Activated B cell treated with CpG ODN at 0.5 μM for 24 hours (primary cell): ENCODE data around the gene CDK8. TPM values are rescaled to one million over a fixed set of nuclear protein-coding genes. Genes with fewer than 3 reads are reported as not detected.

Experiments used
- ATAC-seq: fragments of 200-7000 bp; cut with Tn5 transposase; one replicate; pipeline ENCODE4 v1.10.0; 2021; ENCODE audit warnings: low read depth, mild to moderate bottlenecking, moderate library complexity
- CTCF ChIA-PET: fragments of 350-600 bp; sonication (Branson Sonifier 250); formaldehyde crosslinking; loops from one replicate; lab custom pipeline; 2021; ENCODE audit warnings: antibody characterized with exemption; lab: Charles Lee
- POLR2A ChIA-PET: fragments of 350-600 bp; sonication (Branson Sonifier 250); formaldehyde crosslinking; loops from one replicate; lab custom pipeline; 2021; ENCODE audit warnings: antibody characterized with exemption; lab: Charles Lee
- DNase-seq: peaks from one replicate; pipeline ENCODE4 v3.0.0; 2022
- H3K27ac Mint-ChIP-seq: one replicate; pipeline ENCODE4 v1.8.0; 2020; ENCODE audit warnings: mixed read lengths
- H3K27me3 Mint-ChIP-seq: one replicate; pipeline ENCODE4 v1.8.0; 2021; ENCODE audit warnings: mixed read lengths
- H3K36me3 Mint-ChIP-seq: one replicate; pipeline ENCODE4 v1.8.0; 2021; ENCODE audit warnings: low read depth, mixed read lengths
- H3K4me1 Mint-ChIP-seq: one replicate; pipeline ENCODE4 v1.8.0; 2021; ENCODE audit warnings: mixed read lengths
- H3K4me3 Mint-ChIP-seq: one replicate; pipeline ENCODE4 v1.8.0; 2020; ENCODE audit warnings: mild to moderate bottlenecking, mixed read lengths
- H3K9me3 Mint-ChIP-seq: one replicate; pipeline ENCODE4 v1.8.0; 2020; ENCODE audit warnings: mixed read lengths
- CTCF ChIP-seq: fragments of 200-600 bp; IDR thresholded peaks from one replicate; pipeline ENCODE4 v1.8.0; 2022; ENCODE audit warnings: antibody characterized with exemption, mild to moderate bottlenecking
- intact Hi-C: fragments of 100-400 bp; cut with micrococcal nuclease; formaldehyde crosslinking; loops from one replicate; pipeline ENCODE4 v1.15.1; 2024
- total RNA-seq: library from RNA; stranded (reverse); gene quantifications from 2 replicates; pipeline ENCODE4 v1.2.3, GENCODE V29; 2022

The CDK8 gene
- total RNA-seq, 1 donor from 2014 or later: 12.8 TPM

- no peak for ATAC-seq
- H3K4me3 Mint-ChIP-seq: no peak overlapping the region
- no peak overlapping the region for H3K27ac Mint-ChIP-seq
- H3K4me1 Mint-ChIP-seq: no peaks in the 10 kb centered on the region
- H3K9me3 Mint-ChIP-seq: no peaks in the 10 kb centered on the region
- no peak for TF ChIP-seq CTCF
- intact Hi-C loops: no loop called here
- DNase-seq: no peak
- H3K27me3 Mint-ChIP-seq: no peaks in the 10 kb centered on the region
- POLR2A ChIA-PET: interaction anchor here (0.6 kb wide), 2 partner anchors 98 to 1639 kb away, joined by 3 to 4 read pairs; no protein-coding TSS in a partner anchor
- peaks cover 49% of the 10 kb centered on the region for H3K36me3 Mint-ChIP-seq
- CTCF ChIA-PET: no interaction called here
These were observed 152.9 kb downstream of the CDK8 start for GRCh38 chr13:26406791-26407190.

- Mint-ChIP-seq H3K4me3 (no peak overlapping the region), H3K27me3 (no peaks in the 10 kb centered on the region), H3K9me3 (peaks cover 6% of the 10 kb centered on the region), H3K27ac (no peak overlapping the region), H3K4me1 (no peaks in the 10 kb centered on the region), H3K36me3 (peaks cover 14% of the 10 kb centered on the region)
- DNase-seq (no peak), ATAC-seq (no peak)
- intact Hi-C loops: no loop called here
- POLR2A ChIA-PET: no interaction called here
- no peak for TF ChIP-seq CTCF
- CTCF ChIA-PET: no interaction called here
These were observed 157.3 kb downstream of the CDK8 start for GRCh38 chr13:26411206-26411605.

GRCh38 chr13:26412263-26412662 lies 158.3 kb downstream of the CDK8 start:
- Mint-ChIP-seq H3K4me1 (no peaks in the 10 kb centered on the region), H3K9me3 (peaks cover 6% of the 10 kb centered on the region), H3K4me3 (no peak overlapping the region), H3K27me3 (no peaks in the 10 kb centered on the region), H3K36me3 (peaks cover 3% of the 10 kb centered on the region), H3K27ac (no peak overlapping the region)
- ChIA-PET CTCF (no interaction called here), POLR2A (no interaction called here)
- DNase-seq: no peak
- TF ChIP-seq CTCF: no peak
- intact Hi-C loops: no loop called here
- ATAC-seq: no peak

- Mint-ChIP-seq H3K9me3 (peaks cover 6% of the 10 kb centered on the region), H3K4me1 (no peaks in the 10 kb centered on the region), H3K4me3 (no peak overlapping the region), H3K27me3 (no peaks in the 10 kb centered on the region), H3K27ac (no peak overlapping the region), H3K36me3 (peaks cover 3% of the 10 kb centered on the region)
- DNase-seq: no peak
- ChIA-PET POLR2A (no interaction called here), CTCF (no interaction called here)
- no peak for TF ChIP-seq CTCF
- intact Hi-C loops: no loop called here
- ATAC-seq: no peak
These were observed 159.2 kb downstream of the CDK8 start for GRCh38 chr13:26412936-26413716.

- CTCF ChIA-PET: no interaction called here
- DNase-seq: no peak
- POLR2A ChIA-PET: no interaction called here
- intact Hi-C loops: no loop called here
- Mint-ChIP-seq H3K27ac (no peak overlapping the region), H3K27me3 (peaks cover 3% of the 10 kb centered on the region), H3K36me3 (no peaks in the 10 kb centered on the region), H3K4me1 (no peaks in the 10 kb centered on the region), H3K9me3 (no peaks in the 10 kb centered on the region), H3K4me3 (no peak overlapping the region)
- no peak for TF ChIP-seq CTCF
- no peak for ATAC-seq
These were observed 166.5 kb downstream of the CDK8 start for GRCh38 chr13:26420282-26420960.
